NK-92 (cell line): ENCODE data around the gene BORCS6.
"Not testable (repeated sequence)": the region's sequence is repeated elsewhere in the genome, so short reads cannot be mapped to it uniquely, and the experiment has no call there.

Experiments used
- DNase-seq: peaks from one replicate; lab custom pipeline; 2025; ENCODE audit not compliant: unreplicated experiment; lab: John Stamatoyannopoulos, UW

Gene BORCS6

DNA sequence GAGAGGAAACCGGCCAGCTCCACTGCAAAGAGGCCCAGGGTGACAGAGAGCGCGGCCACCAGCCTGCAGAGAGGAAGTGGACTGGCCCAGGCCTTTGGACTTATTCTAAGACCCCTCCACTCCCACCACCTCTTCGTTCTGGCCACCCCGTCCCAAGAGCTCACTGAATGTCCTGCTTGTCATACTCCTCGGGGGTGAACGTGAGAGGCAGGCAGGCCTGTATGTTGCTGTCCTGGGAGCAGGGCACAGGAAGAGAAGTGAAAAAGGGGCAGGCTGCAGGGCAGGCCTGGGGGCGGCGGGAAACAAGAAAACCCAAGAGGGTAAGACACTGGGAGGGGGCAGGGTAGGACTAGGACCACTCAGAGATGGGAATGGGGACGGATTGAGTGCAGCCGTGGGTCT is 14.2 kb downstream of the BORCS6 start:
- DNase-seq: no peak

- DNase-seq: no peak
Observed at GRCh38 chr17:8173871-8174322, 16.1 kb downstream of the BORCS6 start.

DNA sequence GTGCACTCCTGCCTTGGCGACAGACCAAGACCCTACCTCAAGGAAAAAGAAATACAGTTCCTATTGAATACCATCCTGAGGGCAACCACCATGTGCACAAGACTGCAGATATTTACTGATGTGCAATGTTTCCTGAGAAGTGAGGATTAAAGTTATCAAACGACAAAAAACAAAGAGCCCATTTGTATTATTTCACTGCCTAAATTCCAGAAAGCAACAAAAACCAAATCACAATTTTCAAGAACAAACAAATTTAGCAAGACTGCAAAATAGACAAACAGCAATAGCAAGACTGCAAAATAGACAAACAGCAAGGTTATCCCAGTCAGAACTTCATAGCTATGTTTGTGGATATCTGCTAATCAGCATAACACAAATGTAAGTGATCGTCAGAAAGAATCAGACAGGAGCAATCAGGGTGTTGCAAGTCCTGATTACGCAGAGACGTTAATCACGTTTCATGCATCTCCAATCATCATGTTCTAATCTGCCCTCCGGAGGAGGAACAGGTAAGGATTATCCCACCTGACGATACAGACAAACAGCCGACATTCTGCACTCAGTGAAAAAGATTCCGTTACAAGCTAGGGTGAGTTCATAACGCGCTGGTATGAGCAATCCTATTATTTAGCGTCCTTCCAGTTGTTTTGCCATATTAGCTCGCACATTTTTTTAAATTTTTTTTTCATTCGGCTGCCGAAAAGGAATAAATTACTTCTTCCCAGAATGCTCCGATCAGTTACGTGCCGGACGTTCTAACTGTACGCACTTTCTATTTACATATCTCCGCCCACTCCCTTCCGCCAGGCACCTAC is 16.7 kb downstream of the BORCS6 start:
- no peak for DNase-seq

DNA sequence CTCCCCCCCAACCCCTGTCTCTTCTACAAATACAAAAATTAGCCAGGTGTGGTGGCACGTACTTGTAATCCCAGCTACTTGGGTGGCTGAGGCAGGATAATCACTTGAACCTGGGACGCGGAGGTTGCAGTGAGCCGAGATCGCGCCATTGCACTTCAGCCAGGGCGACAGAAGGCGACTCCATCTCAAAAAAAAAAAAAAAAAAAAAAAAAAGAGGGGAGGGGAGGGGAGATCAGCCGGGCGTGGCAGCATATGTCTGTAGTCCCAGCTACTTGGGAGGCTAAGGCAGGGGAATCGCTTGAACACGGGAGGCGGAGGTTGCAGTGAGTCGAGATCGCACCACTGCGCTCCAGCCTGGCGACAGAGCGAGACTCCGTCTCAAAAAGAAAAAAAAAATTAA is 19.8 kb downstream of the BORCS6 start:
- not testable (repeated sequence) for DNase-seq

GRCh38 chr17:8167526-8167925 is 22.5 kb downstream of the BORCS6 start:
- no peak for DNase-seq

DNA sequence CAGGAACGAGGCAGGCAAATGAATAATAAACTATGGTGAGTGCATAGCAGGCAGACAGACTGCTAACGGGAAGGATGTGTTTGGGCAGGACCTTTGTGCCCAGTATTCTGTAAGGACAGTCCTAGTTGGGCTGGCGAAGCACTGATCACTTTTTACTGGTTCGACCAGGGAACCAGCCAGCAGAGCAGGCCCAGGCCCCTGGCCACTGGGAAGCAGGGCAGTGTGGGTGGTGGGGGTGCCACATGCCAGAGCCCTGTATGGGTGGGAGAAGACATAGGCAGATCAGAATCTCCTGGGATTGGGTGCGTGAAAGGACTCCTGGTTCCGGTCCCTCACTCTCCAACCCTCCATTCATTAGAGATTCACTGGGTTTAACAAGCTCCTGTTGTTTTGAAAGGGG is 23.2 kb downstream of the BORCS6 start:
- no peak for DNase-seq

DNA sequence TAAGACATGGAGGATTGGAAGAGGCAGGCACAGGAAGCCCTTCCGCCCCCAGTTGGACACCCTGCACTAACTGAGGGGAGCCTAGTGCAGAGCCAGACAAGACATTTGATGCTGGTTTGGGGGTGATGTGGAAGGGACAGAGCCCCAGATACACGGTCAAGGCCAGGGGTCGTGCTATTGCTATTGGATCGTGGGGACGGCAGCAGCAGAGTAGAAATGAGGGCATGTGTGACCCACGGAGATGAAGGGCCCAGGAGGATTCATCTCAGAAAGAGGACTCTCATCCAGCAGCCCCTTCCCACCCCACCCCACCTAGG is 25.2 kb downstream of the BORCS6 start:
- no peak for DNase-seq

- no peak for DNase-seq
Observed at GRCh38 chr17:8163978-8164814, 25.8 kb downstream of the BORCS6 start.

GRCh38 chr17:8162997-8163977 is 26.7 kb downstream of the BORCS6 start:
- no peak for DNase-seq

DNA sequence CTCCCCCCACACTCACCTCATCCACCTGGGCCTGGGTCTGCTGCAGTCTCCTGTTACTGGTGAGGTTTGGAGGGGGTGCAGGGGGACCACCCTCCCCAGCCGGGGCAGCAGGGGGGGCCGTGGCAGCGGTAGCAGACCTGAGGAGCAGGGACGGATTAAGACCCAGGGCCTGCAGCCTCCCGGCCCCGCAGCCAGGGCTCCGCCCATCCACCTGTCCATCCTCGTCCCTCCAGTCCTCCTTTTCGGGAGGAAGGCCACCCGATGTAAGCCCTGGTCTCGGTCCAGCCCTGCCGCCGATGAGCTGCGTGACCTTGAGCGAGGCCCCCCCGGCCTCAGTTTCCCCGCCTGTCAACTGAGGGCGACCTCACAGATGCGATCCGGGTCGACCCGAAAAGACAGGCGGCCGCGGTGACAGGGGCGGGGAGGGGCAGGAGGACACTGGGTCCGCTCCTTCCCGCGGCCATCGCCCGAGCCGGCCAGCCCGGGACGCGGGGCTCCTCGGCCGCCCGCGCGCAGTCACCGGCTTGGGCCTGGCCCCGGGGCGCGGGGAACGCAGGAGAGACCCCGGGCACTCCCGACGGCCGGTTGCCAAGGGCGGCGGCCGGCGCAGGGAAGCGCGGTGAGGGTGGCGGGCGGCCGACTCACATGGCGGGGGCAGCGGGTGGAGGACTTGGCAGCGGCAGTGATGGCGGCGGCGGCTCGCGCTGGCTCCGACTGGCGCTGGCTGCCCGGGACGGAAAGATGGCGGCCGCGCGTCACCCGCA is 27.6 kb downstream of the BORCS6 start, which contains the start of gene VAMP2:
Gene VAMP2, minus strand, starts transcription at position 716 of the 764 bp plus-strand sequence. Its CDS starts 69 bp downstream, at position 647.
- no peak for DNase-seq

- no peak for DNase-seq
Observed at GRCh38 chr17:8161289-8162232, 28.4 kb downstream of the BORCS6 start.

DNA sequence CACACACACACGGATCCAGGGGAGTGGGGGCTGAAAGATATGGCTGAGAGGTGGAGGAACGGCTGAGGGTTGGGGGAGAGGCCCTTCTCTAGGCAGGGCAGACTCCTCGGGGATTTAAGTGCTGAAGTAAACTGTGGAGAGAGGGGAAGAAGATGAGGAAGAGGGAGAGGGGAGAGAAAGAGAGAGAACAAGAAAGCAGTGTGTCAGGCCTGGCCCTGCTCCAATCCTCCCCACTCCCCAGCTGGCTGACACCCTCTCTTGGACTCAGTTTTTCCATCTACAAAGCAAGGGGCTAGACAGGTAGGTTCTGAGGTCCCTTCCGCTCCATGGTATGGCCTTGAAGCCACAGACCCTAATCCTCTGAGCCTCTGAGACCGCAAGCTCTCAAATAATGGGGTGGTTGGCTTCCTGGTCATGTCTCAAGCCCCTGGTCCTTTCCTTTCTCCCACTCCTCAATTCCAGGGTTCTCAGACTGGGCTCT is 29.2 kb downstream of the BORCS6 start:
- DNase-seq: no peak

DNA sequence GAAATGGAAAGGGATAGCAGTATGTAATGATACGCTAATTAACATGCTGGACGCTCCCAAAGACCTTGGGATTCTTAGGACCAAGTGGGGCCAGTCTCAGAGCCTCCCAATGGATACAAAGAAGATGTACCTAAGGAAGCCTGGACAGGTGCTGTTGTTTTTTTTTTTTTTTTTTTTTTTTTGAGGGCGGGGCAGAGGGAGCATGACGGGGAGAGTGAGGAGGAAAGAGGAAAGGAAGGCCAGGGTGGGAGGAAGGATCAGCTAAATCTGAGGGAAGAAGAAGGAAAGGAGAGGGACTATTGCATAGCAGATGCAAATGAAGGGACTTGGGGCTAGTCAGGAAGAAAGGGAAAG is 29.8 kb downstream of the BORCS6 start:
- no peak for DNase-seq

GRCh38 chr17:8159459-8160223 is 30.3 kb downstream of the BORCS6 start:
- DNase-seq: no peak

- DNase-seq: no peak
Observed at GRCh38 chr17:8159032-8159400, 31.0 kb downstream of the BORCS6 start.

- peak; percentile 29 for DNase-seq
Observed at GRCh38 chr17:8158267-8159031, 31.5 kb downstream of the BORCS6 start.

- peak; percentile 100 for DNase-seq
Observed at GRCh38 chr17:8156246-8156992, 33.6 kb downstream of the BORCS6 start.
